GM13977 (cell line): Measurements from ENCODE around the gene PARD3B.

ENCODE experiments used
- DNase-seq: peaks from one replicate; pipeline ENCODE4 v3.0.0; 2012; ENCODE audit warnings: low spot score
- CTCF ChIP-seq: IDR thresholded peaks from 2 replicates; pipeline ENCODE4 v1.5.1; 2012; ENCODE audit warnings: mild to moderate bottlenecking, control low read depth; ENCODE audit not compliant: insufficient read depth; ENCODE audit errors: extremely low read depth, missing control alignments
- in situ Hi-C: fragments of 300-500 bp; cut with MboI; formaldehyde crosslinking; loops from one replicate; pipeline ENCODE4 v1.12.0; 2022; ENCODE audit warnings: low sequenced_read_pairs, low pct_unique_long_range_greater_than_20kb, mixed read lengths, inconsistent platforms; ENCODE audit not compliant: unreplicated experiment

The PARD3B gene

GRCh38 chr2:205128726-205129125 lies 583.5 kb downstream of the PARD3B start:
- in situ Hi-C loops, result no loop called here
- no peak for TF ChIP-seq CTCF
- DNase-seq, result no peak

GRCh38 chr2:205129531-205129930 lies 584.3 kb downstream of the PARD3B start:
- TF ChIP-seq CTCF, result no peak
- DNase-seq, result no peak
- in situ Hi-C loops, result no loop called here

- no peak for TF ChIP-seq CTCF
- in situ Hi-C loops, result no loop called here
Observed at GRCh38 chr2:205130111-205130829, 585.0 kb downstream of the PARD3B start.

GRCh38 chr2:205133544-205133943 lies 588.3 kb downstream of the PARD3B start:
- no peak for DNase-seq
- no peak for TF ChIP-seq CTCF
- in situ Hi-C loops, result no loop called here

More at GRCh38 chr2:205130111-205130829, 585.0 kb downstream of the PARD3B start:
- DNase-seq, result no peak

- in situ Hi-C loops, result no loop called here
- no peak for TF ChIP-seq CTCF
- no peak for DNase-seq
Observed at GRCh38 chr2:205138735-205139134, 593.5 kb downstream of the PARD3B start.

- DNase-seq, result no peak
- TF ChIP-seq CTCF, result no peak
- in situ Hi-C loops, result no loop called here
Observed at GRCh38 chr2:205139822-205140463, 594.7 kb downstream of the PARD3B start.
